ENCODE measurements around the gene PCNX2.

The PCNX2 gene

DNA sequence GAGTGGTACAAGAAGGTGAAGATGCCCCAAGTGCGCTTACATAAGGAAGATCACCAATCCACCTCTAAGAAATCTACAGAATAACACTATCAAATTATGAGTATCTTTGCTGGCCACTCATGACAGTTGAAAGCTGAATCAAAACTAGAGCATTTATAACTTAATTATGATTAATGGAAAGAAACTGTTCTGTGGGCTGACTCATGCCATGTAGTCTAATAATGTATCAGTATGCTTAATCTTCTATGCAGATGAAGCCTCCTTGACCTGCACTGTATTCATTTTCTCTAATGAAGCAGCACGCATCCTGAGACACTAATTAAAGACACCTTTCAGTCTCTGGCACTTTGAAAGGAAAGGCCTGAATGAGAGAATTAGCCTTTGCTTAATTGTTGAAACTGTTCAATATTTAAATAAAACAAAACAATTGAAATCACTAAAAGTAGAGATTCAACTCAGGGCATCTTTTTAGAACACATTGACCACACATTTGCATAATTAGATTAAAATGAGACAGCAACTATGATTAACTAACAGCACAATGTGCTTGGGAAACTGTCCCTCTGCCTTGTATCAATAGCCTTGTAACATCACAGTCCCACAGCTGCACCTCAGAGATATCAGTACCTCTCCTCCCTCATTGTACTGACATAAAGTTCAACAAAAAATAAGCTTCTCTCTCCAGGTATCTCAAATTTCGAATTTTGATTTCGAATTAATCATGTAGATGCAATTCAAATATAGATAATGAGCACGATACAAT lies 239.5 kb downstream of the PCNX2 start:
- Mint-ChIP-seq H3K4me1 (ENCODE audit: low read depth) (peaks cover 5% of the 10 kb centered on the region), H3K36me3 (ENCODE audit: low read depth) (peaks cover 53% of the 10 kb centered on the region), H3K27me3 (no peaks in the 10 kb centered on the region), H3K4me3 (no peak overlapping the region), H3K27ac (no peak overlapping the region), H3K9me3 (peaks cover 2% of the 10 kb centered on the region)
- DNase-seq, result no peak

DNA sequence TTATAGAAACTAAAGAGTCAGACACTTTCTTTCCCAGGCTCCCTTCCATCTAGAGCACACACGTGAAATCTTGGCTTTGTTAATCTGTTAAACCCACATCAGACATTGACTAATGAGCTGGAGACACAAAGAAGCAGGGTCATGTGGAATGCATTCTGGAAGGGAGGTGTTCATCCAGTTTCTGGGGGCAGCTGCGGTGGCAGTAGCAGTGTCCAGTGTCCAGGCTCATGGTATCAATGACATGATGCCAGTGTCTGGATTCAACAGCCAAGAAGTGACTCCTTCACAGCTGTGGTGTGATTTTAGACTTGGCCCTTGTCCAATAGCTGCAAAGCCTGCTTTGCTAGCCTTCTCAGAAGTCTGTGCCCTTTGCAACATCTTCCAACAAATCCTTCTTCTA lies 249.9 kb downstream of the PCNX2 start:
- DNase-seq, result no peak
- H3K4me1 Mint-ChIP-seq (ENCODE audit: low read depth), result no peaks in the 10 kb centered on the region
- peaks cover 69% of the 10 kb centered on the region for H3K36me3 Mint-ChIP-seq (ENCODE audit: low read depth)
- H3K27ac Mint-ChIP-seq, result no peak overlapping the region
- no peak overlapping the region for H3K4me3 Mint-ChIP-seq
- no peaks in the 10 kb centered on the region for H3K27me3 Mint-ChIP-seq
- peaks cover 10% of the 10 kb centered on the region for H3K9me3 Mint-ChIP-seq

DNA sequence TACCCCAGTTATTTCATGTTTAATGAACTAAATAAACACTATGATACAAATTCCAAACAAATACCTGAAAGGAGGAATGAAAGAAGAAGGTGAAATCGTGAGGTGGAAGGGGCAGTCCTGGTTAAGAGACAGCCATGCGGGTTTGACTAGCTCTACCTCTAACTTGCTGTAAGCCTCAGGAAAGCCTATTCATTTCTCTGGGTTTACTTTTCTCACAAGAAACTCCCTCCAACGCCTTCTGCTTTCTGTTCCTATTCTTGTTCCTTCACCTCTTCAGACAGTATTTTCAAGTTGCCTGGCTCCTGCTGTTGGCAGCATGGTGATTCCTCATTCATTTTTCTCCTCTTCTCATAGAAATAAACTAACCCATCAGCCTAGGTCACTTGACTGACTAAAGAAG lies 252.7 kb downstream of the PCNX2 start:
- Mint-ChIP-seq H3K36me3 (ENCODE audit: low read depth) (peaks cover 49% of the 10 kb centered on the region), H3K27me3 (no peaks in the 10 kb centered on the region)

DNA sequence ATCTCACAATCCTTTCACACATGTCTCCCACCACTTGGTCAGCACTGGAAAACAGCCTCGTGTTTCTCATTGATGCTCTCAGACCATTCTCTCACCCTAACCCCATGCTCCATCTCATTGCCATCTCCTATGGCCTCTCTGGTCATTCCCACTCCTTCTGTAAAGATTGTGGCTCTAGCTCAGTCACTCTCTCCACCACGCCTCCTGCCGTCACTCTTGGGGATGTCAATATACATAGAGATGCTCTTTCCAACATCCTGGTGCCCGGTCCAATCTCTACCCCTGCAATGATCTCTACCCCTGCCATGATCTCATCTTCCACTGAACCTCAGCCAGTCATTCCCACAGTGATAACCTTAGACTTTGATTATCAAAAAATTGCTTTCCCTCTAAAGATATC lies 255.0 kb downstream of the PCNX2 start:
- Mint-ChIP-seq H3K4me3 (no peak overlapping the region), H3K27me3 (no peaks in the 10 kb centered on the region), H3K27ac (no peak overlapping the region), H3K4me1 (ENCODE audit: low read depth) (no peaks in the 10 kb centered on the region), H3K36me3 (ENCODE audit: low read depth) (peaks cover 30% of the 10 kb centered on the region), H3K9me3 (peaks cover 2% of the 10 kb centered on the region)
- no peak for DNase-seq

More for the DNA sequence above, 252.7 kb downstream of the PCNX2 start:
- H3K4me3 Mint-ChIP-seq, result no peak overlapping the region
- H3K27ac Mint-ChIP-seq, result no peak overlapping the region
- DNase-seq, result no peak
- peaks cover 6% of the 10 kb centered on the region for H3K9me3 Mint-ChIP-seq
- H3K4me1 Mint-ChIP-seq (ENCODE audit: low read depth), result no peaks in the 10 kb centered on the region

DNA sequence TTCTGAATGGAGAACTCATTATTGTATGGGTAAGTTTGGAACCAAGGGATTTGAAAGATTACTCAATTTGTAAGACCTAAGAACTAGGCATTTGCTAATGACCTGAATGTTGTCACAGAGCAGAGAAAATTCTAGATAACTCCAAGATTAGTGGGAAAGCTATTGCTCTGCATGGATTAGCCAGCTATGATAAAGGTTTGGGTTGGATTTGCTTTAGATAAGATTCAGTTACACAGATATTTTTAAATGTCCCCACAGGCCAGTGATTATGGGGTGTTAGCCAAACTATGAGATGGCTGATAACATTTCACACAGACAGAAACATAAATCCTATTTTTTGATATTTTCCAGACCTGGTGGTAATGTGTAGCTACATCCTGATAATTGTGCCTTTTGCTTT lies 256.9 kb downstream of the PCNX2 start:
- Mint-ChIP-seq H3K36me3 (ENCODE audit: low read depth) (peaks cover 32% of the 10 kb centered on the region), H3K27me3 (no peaks in the 10 kb centered on the region), H3K4me1 (ENCODE audit: low read depth) (no peaks in the 10 kb centered on the region), H3K27ac (no peak overlapping the region), H3K4me3 (no peak overlapping the region), H3K9me3 (no peaks in the 10 kb centered on the region)
- DNase-seq, result no peak

DNA sequence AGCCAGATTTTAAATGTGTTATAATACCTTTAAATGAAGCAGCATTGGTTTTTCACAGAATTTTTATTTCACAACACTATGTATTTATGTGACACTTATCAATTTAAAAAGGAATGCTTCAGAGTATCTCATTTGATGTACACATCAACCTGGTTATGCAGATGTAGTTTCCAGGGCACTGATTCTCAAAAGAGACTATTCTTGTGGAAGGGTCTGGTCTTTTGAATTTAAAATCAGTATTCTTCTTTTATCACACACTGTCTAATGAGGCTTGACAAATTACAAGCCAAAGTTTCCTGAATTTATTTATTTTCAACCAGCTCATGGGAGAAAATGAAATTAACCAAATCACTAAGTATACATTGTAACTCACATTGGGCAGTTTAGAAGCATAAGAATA lies 257.7 kb downstream of the PCNX2 start:
- no peak overlapping the region for H3K4me3 Mint-ChIP-seq
- no peaks in the 10 kb centered on the region for H3K9me3 Mint-ChIP-seq
- H3K27me3 Mint-ChIP-seq, result no peaks in the 10 kb centered on the region
- no peak for DNase-seq
- H3K36me3 Mint-ChIP-seq (ENCODE audit: low read depth), result peaks cover 34% of the 10 kb centered on the region
- H3K27ac Mint-ChIP-seq, result no peak overlapping the region
- H3K4me1 Mint-ChIP-seq (ENCODE audit: low read depth), result no peaks in the 10 kb centered on the region

DNA sequence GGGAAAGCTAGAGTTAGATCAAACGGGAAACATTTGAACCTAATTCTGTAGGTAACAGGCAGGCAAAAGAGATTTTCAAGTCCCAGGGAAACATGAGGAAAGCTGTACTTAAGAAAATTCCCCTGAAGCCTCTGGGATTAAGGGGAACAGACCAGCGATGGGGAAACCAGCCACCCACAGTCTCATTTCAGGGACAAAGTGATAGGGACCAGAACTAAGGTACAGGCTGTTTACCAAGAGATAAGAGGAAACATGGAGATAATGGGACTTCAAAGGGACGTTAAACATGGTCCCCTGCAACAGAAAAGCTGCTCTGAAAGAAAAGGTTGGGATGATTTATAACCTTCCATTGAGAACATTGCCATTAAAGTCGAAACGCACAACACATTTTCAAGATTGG lies 260.7 kb downstream of the PCNX2 start:
- Mint-ChIP-seq H3K27ac (no peak overlapping the region), H3K36me3 (ENCODE audit: low read depth) (peaks cover 25% of the 10 kb centered on the region), H3K4me1 (ENCODE audit: low read depth) (no peaks in the 10 kb centered on the region), H3K9me3 (no peaks in the 10 kb centered on the region), H3K27me3 (no peaks in the 10 kb centered on the region), H3K4me3 (no peak overlapping the region)
- no peak for DNase-seq

DNA sequence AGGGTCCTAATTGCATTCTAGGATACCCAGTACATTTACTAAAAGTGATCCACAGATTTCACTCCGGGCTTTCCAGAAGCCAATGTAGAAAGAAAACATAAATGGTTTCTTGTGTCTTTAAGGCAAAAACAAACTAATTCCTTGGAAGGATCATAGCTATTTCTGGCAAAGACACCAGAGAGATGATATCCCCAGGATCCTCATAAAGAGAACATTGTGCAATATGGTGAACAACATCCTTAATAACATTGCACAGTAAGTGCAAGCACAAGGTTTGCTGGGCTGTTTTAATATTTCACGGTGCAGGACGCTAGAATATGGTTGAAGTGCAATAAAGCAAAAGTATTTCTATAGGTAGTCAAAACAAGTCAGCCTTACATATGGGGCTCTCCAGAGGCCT lies 262.2 kb downstream of the PCNX2 start:
- H3K27me3 Mint-ChIP-seq, result no peaks in the 10 kb centered on the region
- H3K4me1 Mint-ChIP-seq (ENCODE audit: low read depth), result no peaks in the 10 kb centered on the region
- DNase-seq, result no peak
- H3K36me3 Mint-ChIP-seq (ENCODE audit: low read depth), result peaks cover 21% of the 10 kb centered on the region
- H3K9me3 Mint-ChIP-seq, result no peaks in the 10 kb centered on the region
- no peak overlapping the region for H3K4me3 Mint-ChIP-seq
- no peak overlapping the region for H3K27ac Mint-ChIP-seq

DNA sequence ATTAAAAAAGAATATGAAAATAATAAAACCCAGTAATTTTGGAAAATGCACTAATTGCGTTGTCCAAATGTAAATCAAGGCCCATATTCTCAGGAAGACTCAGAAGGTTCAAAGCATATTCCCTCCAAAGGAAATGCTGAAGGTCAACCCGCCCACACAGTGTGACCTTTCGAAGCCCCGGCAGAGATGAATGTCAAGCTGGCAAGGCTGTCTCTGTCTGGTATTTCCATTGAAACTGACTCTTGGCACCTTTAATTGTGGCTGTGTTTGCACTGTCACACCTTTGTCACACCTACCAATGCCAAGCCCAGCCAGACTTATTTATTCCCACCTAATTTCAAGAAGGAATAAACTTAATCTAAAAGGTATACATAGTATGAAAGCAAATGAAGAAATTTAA lies 262.6 kb downstream of the PCNX2 start:
- H3K4me1 Mint-ChIP-seq (ENCODE audit: low read depth), result no peaks in the 10 kb centered on the region
- H3K27ac Mint-ChIP-seq, result no peak overlapping the region
- no peak for DNase-seq
- H3K9me3 Mint-ChIP-seq, result no peaks in the 10 kb centered on the region
- no peaks in the 10 kb centered on the region for H3K27me3 Mint-ChIP-seq
- peaks cover 20% of the 10 kb centered on the region for H3K36me3 Mint-ChIP-seq (ENCODE audit: low read depth)
- no peak overlapping the region for H3K4me3 Mint-ChIP-seq

DNA sequence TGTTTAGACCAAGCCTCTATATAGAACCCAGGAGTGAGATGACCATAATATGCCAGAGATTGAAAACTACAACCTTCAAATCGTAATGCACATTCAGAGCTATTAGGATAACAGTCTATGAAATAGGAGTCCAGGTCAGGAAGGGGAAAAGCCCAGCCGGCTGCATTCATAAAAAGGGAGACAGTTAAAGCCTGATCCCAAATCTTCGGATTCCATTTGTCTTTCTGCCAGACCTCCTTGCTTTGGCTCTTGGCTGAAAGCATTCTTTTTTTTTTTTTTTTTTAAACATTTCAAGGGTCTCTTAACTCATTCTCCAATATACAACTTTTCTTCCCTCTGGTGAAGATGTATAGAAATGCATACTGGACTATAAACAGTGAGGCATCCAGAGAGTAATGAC lies 264.0 kb downstream of the PCNX2 start:
- no peaks in the 10 kb centered on the region for H3K4me1 Mint-ChIP-seq (ENCODE audit: low read depth)
- no peak overlapping the region for H3K27ac Mint-ChIP-seq
- H3K9me3 Mint-ChIP-seq, result no peaks in the 10 kb centered on the region
- no peaks in the 10 kb centered on the region for H3K27me3 Mint-ChIP-seq
- H3K36me3 Mint-ChIP-seq (ENCODE audit: low read depth), result peaks cover 16% of the 10 kb centered on the region
- no peak for DNase-seq
- H3K4me3 Mint-ChIP-seq, result no peak overlapping the region

DNA sequence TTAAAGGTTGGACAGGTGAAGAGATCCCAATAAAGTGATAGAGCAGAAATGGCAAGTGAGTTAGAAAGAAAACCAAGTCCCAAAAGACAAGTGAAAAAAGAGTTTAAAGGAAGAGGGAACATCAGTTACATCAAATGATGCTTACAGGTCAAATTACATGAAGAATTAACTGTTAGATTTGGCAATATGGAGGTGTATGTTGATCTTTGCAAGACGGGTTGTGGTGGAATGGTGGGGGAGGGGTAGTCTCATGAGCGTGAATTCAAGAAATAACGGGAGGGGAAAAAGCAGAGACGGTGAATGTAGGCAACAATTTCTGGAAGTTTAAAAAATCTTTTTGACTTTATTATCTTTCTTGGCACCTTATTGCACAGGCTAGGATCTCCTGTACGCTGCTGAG lies 268.5 kb downstream of the PCNX2 start:
- Mint-ChIP-seq H3K36me3 (ENCODE audit: low read depth) (peaks cover 22% of the 10 kb centered on the region), H3K9me3 (no peaks in the 10 kb centered on the region), H3K4me3 (no peak overlapping the region), H3K27ac (no peak overlapping the region), H3K27me3 (no peaks in the 10 kb centered on the region), H3K4me1 (ENCODE audit: low read depth) (no peaks in the 10 kb centered on the region)
- no peak for DNase-seq

DNA sequence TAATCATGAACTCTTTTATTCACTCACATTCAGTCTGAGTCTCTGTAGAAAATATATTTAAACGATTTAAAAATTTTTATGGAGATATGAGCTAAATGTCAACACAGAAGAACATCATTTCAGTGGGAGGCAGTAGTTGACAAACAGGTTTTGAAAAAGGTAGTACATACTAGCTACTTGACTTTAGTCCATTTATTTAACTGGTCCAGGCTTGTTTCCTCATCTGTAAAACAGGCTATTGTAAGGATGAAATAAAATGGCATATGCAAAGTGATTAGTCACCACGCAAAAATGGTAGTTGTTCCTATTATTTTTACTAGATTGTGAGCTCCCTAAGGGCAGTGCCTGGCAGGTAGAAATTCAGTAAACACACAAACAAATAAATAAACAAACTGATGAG lies 270.0 kb downstream of the PCNX2 start:
- no peak overlapping the region for H3K4me3 Mint-ChIP-seq
- no peak for DNase-seq
- peaks cover 24% of the 10 kb centered on the region for H3K36me3 Mint-ChIP-seq (ENCODE audit: low read depth)
- no peaks in the 10 kb centered on the region for H3K27me3 Mint-ChIP-seq
- no peak overlapping the region for H3K27ac Mint-ChIP-seq
- no peaks in the 10 kb centered on the region for H3K9me3 Mint-ChIP-seq
- no peaks in the 10 kb centered on the region for H3K4me1 Mint-ChIP-seq (ENCODE audit: low read depth)

DNA sequence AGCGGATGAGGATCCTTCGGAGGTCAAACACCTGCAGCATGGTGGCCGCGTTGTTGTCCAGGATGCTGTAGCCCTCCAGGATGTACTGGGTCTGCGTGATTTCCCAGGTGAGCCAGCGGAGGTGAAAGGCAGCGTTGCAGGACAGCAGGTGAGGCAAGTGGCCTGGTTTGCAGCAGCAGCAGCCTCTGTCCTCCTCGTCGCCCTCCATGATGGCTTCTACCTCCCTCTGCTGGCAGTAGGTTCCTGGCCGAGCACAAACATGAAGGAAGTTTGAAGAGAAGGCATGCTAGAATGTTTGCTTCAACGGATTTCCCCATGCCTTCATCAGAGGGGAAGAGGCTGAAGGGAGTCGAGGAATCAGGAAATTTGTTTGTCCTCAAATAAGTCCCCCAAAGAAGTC lies 270.4 kb downstream of the PCNX2 start:
- Mint-ChIP-seq H3K9me3 (no peaks in the 10 kb centered on the region), H3K4me3 (no peak overlapping the region), H3K27ac (no peak overlapping the region), H3K27me3 (no peaks in the 10 kb centered on the region), H3K4me1 (ENCODE audit: low read depth) (no peaks in the 10 kb centered on the region), H3K36me3 (ENCODE audit: low read depth) (peaks cover 29% of the 10 kb centered on the region)
- DNase-seq, result no peak

DNA sequence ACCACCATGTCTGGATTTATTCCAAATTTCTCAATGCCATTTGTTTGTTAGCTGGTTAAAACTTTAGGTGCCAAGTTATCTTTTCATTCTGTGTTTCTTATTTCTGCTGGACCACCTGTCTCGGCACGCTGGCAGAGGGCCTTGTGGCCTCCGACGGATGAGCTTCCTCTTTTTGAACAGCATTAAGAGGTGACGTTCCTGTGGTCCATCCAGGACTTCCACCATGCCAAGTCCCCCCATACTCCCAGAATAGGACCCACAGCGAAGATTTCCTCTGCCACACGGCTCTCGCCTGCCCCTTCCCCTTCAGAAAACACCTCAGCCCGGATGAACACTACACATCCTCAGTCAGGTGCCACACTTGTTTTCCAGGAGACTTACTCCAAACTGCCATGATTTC lies 271.3 kb downstream of the PCNX2 start:
- Mint-ChIP-seq H3K27ac (no peak overlapping the region), H3K9me3 (no peaks in the 10 kb centered on the region), H3K27me3 (no peaks in the 10 kb centered on the region), H3K4me3 (no peak overlapping the region), H3K4me1 (ENCODE audit: low read depth) (no peaks in the 10 kb centered on the region), H3K36me3 (ENCODE audit: low read depth) (peaks cover 36% of the 10 kb centered on the region)
- no peak for DNase-seq

DNA sequence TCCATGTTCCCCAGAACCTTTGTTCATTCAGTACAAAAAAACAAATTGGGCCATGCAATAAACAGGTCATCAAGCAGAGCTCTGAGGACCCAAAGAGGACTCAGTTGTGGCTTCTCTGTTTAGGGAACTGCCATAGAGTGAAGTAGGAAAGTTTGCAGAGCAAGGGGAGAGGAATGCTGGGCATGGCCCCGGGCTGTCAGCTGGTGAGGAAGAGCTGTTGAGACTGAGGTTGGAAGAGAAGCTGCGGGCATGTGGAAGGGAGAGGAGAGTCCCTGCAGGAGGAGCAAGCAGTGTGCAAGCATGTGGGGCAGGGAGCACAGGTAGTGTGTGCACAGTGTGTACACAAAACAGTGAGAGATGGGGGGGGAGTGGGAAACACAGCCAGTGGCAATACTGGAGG lies 273.3 kb downstream of the PCNX2 start:
- H3K36me3 Mint-ChIP-seq (ENCODE audit: low read depth), result peaks cover 48% of the 10 kb centered on the region
- DNase-seq, result no peak
- H3K4me1 Mint-ChIP-seq (ENCODE audit: low read depth), result no peaks in the 10 kb centered on the region
- no peaks in the 10 kb centered on the region for H3K27me3 Mint-ChIP-seq
- no peak overlapping the region for H3K27ac Mint-ChIP-seq
- no peaks in the 10 kb centered on the region for H3K9me3 Mint-ChIP-seq
- H3K4me3 Mint-ChIP-seq, result no peak overlapping the region

DNA sequence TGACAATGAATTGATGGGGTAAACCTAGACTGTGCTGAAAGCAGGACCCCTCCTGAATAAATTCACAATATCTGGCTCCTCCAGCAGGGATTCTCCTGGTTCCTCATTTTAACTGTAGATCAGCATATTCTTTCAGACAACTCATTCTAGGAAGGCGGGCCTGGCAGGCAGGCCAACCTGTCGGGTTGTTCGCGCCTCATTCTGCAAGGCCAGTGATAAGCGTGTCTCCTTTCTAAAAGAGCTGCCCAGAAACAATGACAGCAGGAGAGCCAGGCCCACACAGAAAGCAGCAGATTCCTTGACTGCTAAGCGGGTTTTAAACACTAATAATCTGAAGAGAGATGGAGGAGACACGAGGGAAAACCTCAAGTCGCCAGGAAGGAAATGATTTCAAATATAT lies 275.1 kb downstream of the PCNX2 start:
- peaks cover 2% of the 10 kb centered on the region for H3K4me1 Mint-ChIP-seq (ENCODE audit: low read depth)
- DNase-seq, result no peak
- H3K36me3 Mint-ChIP-seq (ENCODE audit: low read depth), result peaks cover 59% of the 10 kb centered on the region
- H3K4me3 Mint-ChIP-seq, result no peak overlapping the region
- no peaks in the 10 kb centered on the region for H3K9me3 Mint-ChIP-seq
- no peak overlapping the region for H3K27ac Mint-ChIP-seq
- no peaks in the 10 kb centered on the region for H3K27me3 Mint-ChIP-seq

All from activated T-cell treated with anti-CD3 and anti-CD28 coated beads, Interleukin-2, amount 50 U/mL, for 24 hours (primary cell).